H1 (cell line): ENCODE results near the gene OAS3. TPM values are rescaled to one million over a fixed set of nuclear protein-coding genes. Genes with fewer than 3 reads are reported as not detected.
A peak's percentile ranks its signal among the peaks of the same experiment; 100 is the strongest.

ENCODE experiments used
- CTCF ChIA-PET: fragments of 300-600 bp; sonication (Branson Sonifier 250); formaldehyde crosslinking; loops from one replicate; lab custom pipeline; 2021; ENCODE audit not compliant: partially characterized antibody; lab: Charles Lee
- POLR2A ChIA-PET: fragments of 300-600 bp; sonication (Branson Sonifier 250); formaldehyde crosslinking; loops from one replicate; lab custom pipeline; 2021; ENCODE audit warnings: inconsistent platforms; ENCODE audit not compliant: partially characterized antibody; lab: Charles Lee
- DNase-seq, 2 experiments: peaks; one replicate each; pipeline versions ENCODE4 v3.0.0 to v3.0.0-alpha.2; 2010 to 2022; ENCODE audit warnings: low spot score in 2 of 2, low read depth in 1 of 2, mixed read lengths in 1 of 2
- FAIRE-seq: peaks from 2 replicates; lab custom pipeline; 2011; peaks lifted over from hg19 to GRCh38; lab: Jason Lieb, UNC
- H2AFZ ChIP-seq: 2 replicates; pipeline ENCODE4 v1.8.1; 2012; ENCODE audit warnings: low read length, inconsistent platforms
- H2AK5ac ChIP-seq: 2 replicates; pipeline ENCODE4 v1.6.1; 2013; ENCODE audit warnings: low read depth, low read length
- H2BK120ac ChIP-seq: replicated peaks from 2 replicates; pipeline ENCODE3; 2013; ENCODE audit warnings: low read depth, low read length, inconsistent platforms
- H2BK12ac ChIP-seq: 2 replicates; pipeline ENCODE4 v1.6.1; 2013; ENCODE audit warnings: low read depth, low read length
- H2BK15ac ChIP-seq: 2 replicates; pipeline ENCODE4 v1.6.1; 2013; ENCODE audit warnings: low read length
- H2BK20ac ChIP-seq: 2 replicates; pipeline ENCODE4 v1.6.1; 2013; ENCODE audit warnings: low read length
- H2BK5ac ChIP-seq: 2 replicates; pipeline ENCODE4 v1.6.1; 2013; ENCODE audit warnings: low read depth, low read length
- H3K14ac ChIP-seq: 2 replicates; pipeline ENCODE4 v1.6.1; 2013; ENCODE audit warnings: inconsistent platforms; ENCODE audit not compliant: insufficient read length
- H3K18ac ChIP-seq: 2 replicates; pipeline ENCODE4 v1.6.1; 2013; ENCODE audit warnings: low read length; ENCODE audit errors: extremely low read depth
- H3K23ac ChIP-seq: 2 replicates; pipeline ENCODE4 v1.6.1; 2013; ENCODE audit warnings: inconsistent platforms; ENCODE audit not compliant: insufficient read length
- H3K23me2 ChIP-seq: 2 replicates; pipeline ENCODE4 v1.6.1; 2013; ENCODE audit warnings: low read depth, low read length
- H3K27ac ChIP-seq: 2 replicates; pipeline ENCODE4 v1.6.1; 2011; ENCODE audit warnings: low read depth, low read length, inconsistent platforms
- H3K27me3 ChIP-seq, 4 experiments: replicated peaks in 1 of 4; 1 replicate in 1 of 4; 2 replicates in 3 of 4; pipeline versions ENCODE4 v1.6.1 to v1.8.1; 2011 to 2013; ENCODE audit warnings: low read length in 3 of 4, mild to moderate bottlenecking in 3 of 4, inconsistent platforms in 2 of 4, mixed read lengths in 2 of 4, moderate library complexity in 1 of 4; ENCODE audit not compliant: control insufficient read depth in 3 of 4, insufficient read depth in 3 of 4; ENCODE audit errors: extremely low read depth in 1 of 4
- H3K36me3 ChIP-seq, 4 experiments: 2 replicates each; pipeline versions ENCODE4 v1.6.1 to v1.8.1; 2011 to 2013; ENCODE audit warnings: mild to moderate bottlenecking in 4 of 4, low read length in 3 of 4, moderate library complexity in 2 of 4, control low read depth in 1 of 4, inconsistent platforms in 1 of 4; ENCODE audit not compliant: insufficient read depth in 4 of 4, control insufficient read depth in 2 of 4
- H3K4ac ChIP-seq: replicated peaks from 2 replicates; pipeline ENCODE3; 2013; ENCODE audit warnings: low read length, low read depth, mixed read lengths, inconsistent platforms; ENCODE audit not compliant: insufficient read length
- H3K4me1 ChIP-seq, 4 experiments: replicated peaks in 1 of 4; 1 replicate in 1 of 4; 2 replicates in 3 of 4; pipeline versions ENCODE4 v1.6.1 to v1.8.1; 2011 to 2013; ENCODE audit warnings: low read length in 3 of 4, inconsistent platforms in 2 of 4, mixed read lengths in 1 of 4; ENCODE audit not compliant: insufficient read depth in 4 of 4, control insufficient read depth in 3 of 4
- H3K4me2 ChIP-seq, 2 experiments: 2 replicates each; pipeline versions ENCODE4 v1.6.1 to v1.8.1; 2011 to 2013; ENCODE audit warnings: low read depth in 2 of 2, low read length in 2 of 2, control low read depth in 1 of 2, inconsistent platforms in 1 of 2, mild to moderate bottlenecking in 1 of 2; ENCODE audit not compliant: insufficient read depth in 1 of 2
- H3K4me3 ChIP-seq, 4 experiments: fragments of 200-600, 300-600 bp in 1 of 4; sonication (generic), shearing (Covaris generic), sonication (Bioruptor Twin) in 1 of 4; 2 replicates each; pipeline versions ENCODE4 v1.5.1 to v1.8.1; 2011 to 2016; ENCODE audit warnings: low read length in 4 of 4, low read depth in 3 of 4, control low read depth in 2 of 4, inconsistent platforms in 2 of 4, mild to moderate bottlenecking in 2 of 4, mixed read lengths in 1 of 4, moderate library complexity in 1 of 4; ENCODE audit not compliant: insufficient read depth in 2 of 4; ENCODE audit errors: extremely low read depth in 1 of 4
- H3K56ac ChIP-seq: replicated peaks from 2 replicates; pipeline ENCODE3; 2013; ENCODE audit warnings: low read depth, mild to moderate bottlenecking, mixed read lengths, low read length, inconsistent platforms; ENCODE audit not compliant: insufficient read length
- H3K79me1 ChIP-seq: 2 replicates; pipeline ENCODE4 v1.6.1; 2013; ENCODE audit warnings: low read depth, low read length, control low read depth
- H3K79me2 ChIP-seq, 2 experiments: 2 replicates each; pipeline versions ENCODE4 v1.6.1 to v1.8.1; 2012 to 2013; ENCODE audit warnings: low read length in 2 of 2, mild to moderate bottlenecking in 2 of 2, inconsistent platforms in 1 of 2; ENCODE audit not compliant: insufficient read depth in 2 of 2, control insufficient read depth in 1 of 2
- H3K9ac ChIP-seq, 4 experiments: replicated peaks in 1 of 4; 1 replicate in 1 of 4; 2 replicates in 3 of 4; pipeline versions ENCODE4 v1.6.1 to v1.8.1; 2011 to 2013; ENCODE audit warnings: low read depth in 3 of 4, low read length in 3 of 4, control low read depth in 2 of 4, mild to moderate bottlenecking in 2 of 4, moderate library complexity in 2 of 4, inconsistent platforms in 1 of 4; ENCODE audit errors: extremely low read depth in 1 of 4
- H3K9me3 ChIP-seq, 2 experiments: 2 replicates each; pipeline versions ENCODE4 v1.6.1 to v1.8.1; 2012 to 2013; ENCODE audit warnings: mild to moderate bottlenecking in 2 of 2, moderate library complexity in 2 of 2, control low read depth in 1 of 2, inconsistent platforms in 1 of 2, low read depth in 1 of 2, low read length in 1 of 2, mixed read lengths in 1 of 2; ENCODE audit not compliant: insufficient read depth in 2 of 2
- H4K20me1 ChIP-seq, 2 experiments: replicated peaks in 1 of 2; 2 replicates each; pipeline versions ENCODE3 to v1.8.1; 2011 to 2013; ENCODE audit warnings: inconsistent platforms in 2 of 2, low read length in 2 of 2, mild to moderate bottlenecking in 1 of 2; ENCODE audit not compliant: insufficient read depth in 2 of 2, control insufficient read depth in 1 of 2
- H4K5ac ChIP-seq: 2 replicates; pipeline ENCODE4 v1.6.1; 2013; ENCODE audit warnings: low read length, low read depth, mixed read lengths, inconsistent platforms; ENCODE audit not compliant: insufficient read length
- H4K8ac ChIP-seq: 2 replicates; pipeline ENCODE4 v1.8.0; 2013; ENCODE audit warnings: mild to moderate bottlenecking, moderate library complexity, low read length, inconsistent platforms; ENCODE audit not compliant: insufficient read depth; ENCODE audit errors: extremely low read depth
- H4K91ac ChIP-seq: replicated peaks from 2 replicates; pipeline ENCODE3; 2013; ENCODE audit warnings: low read length, mixed read lengths, inconsistent platforms; ENCODE audit not compliant: insufficient read length
- CBX8 ChIP-seq: fragments of 300-800, 300-1000 bp; sonication (generic); IDR thresholded peaks from 2 replicates; pipeline ENCODE4 v1.7.1; 2016; ENCODE audit warnings: low read depth, low read length, borderline replicate concordance
- HDAC6 ChIP-seq: IDR thresholded peaks from one replicate; pipeline ENCODE4 v1.7.1; 2012; ENCODE audit warnings: low read depth, mild to moderate bottlenecking, inconsistent platforms, low read length, moderate library complexity
- MAX ChIP-seq: IDR thresholded peaks from 2 replicates; pipeline ENCODE4 v1.6.1; 2012; ENCODE audit warnings: inconsistent platforms
- WGBS, 2 experiments: shearing (Covaris generic) in 1 of 2; methylation state at CpG; one replicate each; pipeline versions ENCODE4 v1.1.6 to v1.1.7; 2013 to 2015; ENCODE audit warnings: low lambda C conversion rate in 2 of 2, mixed read lengths in 2 of 2, inconsistent platforms in 1 of 2, low coverage in 1 of 2, missing lambda C conversion rate in 1 of 2; ENCODE audit not compliant: insufficient replicate concordance in 2 of 2, insufficient coverage in 1 of 2, insufficient read length in 1 of 2; ENCODE audit errors: extremely low coverage in 1 of 2, missing lambda C conversion rate in 1 of 2; 5-methylcytosine and 5-hydroxymethylcytosine counted together
- polyA plus RNA-seq, 7 experiments: library from polyadenylated mRNA; depleted of rRNA in 3 of 7; stranded (reverse) in 5 of 7; unstranded in 2 of 7; fragments of >200 nt in 5 of 7; fragments of 200-250 nt in 2 of 7; gene quantifications; 1 replicate in 5 of 7; 2 replicates in 1 of 7; 4 replicates in 1 of 7; pipeline versions ENCODE4 v1.2.1 to v1.2.3, GENCODE V29; 2011 to 2013; ENCODE audit warnings: missing spikeins in 2 of 7, mixed read lengths in 2 of 7
- total RNA-seq: library from RNA; stranded (reverse); fragmentation: NEBNext Ultra II Directional; extraction: Animal tissue kit (Norgen Biotek cat#: 25700); gene quantifications from 2 replicates; pipeline ENCODE4 v1.2.1, GENCODE V29; 2021

The OAS3 gene
- total and polyA plus RNA-seq, 2 of the 8 experiments (the other 6 are each of a cell fraction or from before 2014, with no cell fraction given), result 0.73 to 3.7 TPM

GRCh38 chr12:112946236-112947000, 8.1 kb downstream of the OAS3 start:
- H3K27ac ChIP-seq, result no peak overlapping the region
- H3K23me2 ChIP-seq, result no peaks in the 10 kb centered on the region
- no peak overlapping the region for H3K4me3 ChIP-seq
- CTCF ChIA-PET, result interaction anchor here (1.0 kb wide), 1 partner anchor 46 kb away, joined by 3 read pairs; no protein-coding TSS in a partner anchor
- WGBS, 2 experiments, result 85% methylated on average over 13 of the region's 14 CpGs; no CpG with 5 or more reads in 1 of the 2 experiments
- H2BK5ac ChIP-seq, result no peak overlapping the region
- no peak overlapping the region for H3K4ac ChIP-seq
- H3K14ac ChIP-seq, result no peak overlapping the region
- H3K79me1 ChIP-seq, result no peaks in the 10 kb centered on the region
- no peak overlapping the region for H3K9ac ChIP-seq
- no peaks in the 10 kb centered on the region for H3K36me3 ChIP-seq
- H3K9me3 ChIP-seq, result no peaks in the 10 kb centered on the region
- POLR2A ChIA-PET, result no interaction called here
- H2BK120ac ChIP-seq, result no peak overlapping the region
- no peak overlapping the region; the same call in 1 of the 2 replicates for H4K8ac ChIP-seq
- H2AFZ ChIP-seq, result no peak overlapping the region
- no peak overlapping the region for H3K23ac ChIP-seq
- H4K91ac ChIP-seq, result no peak overlapping the region
- H2AK5ac ChIP-seq, result 0 out of 2 replicates have a peak overlapping the region, but pooled peaks have one; percentile 39
- H3K4me1 ChIP-seq, result 0 out of 7 replicates have a peak, but pooled peaks cover 0 to 3% (median 0%) of the 10 kb centered on the region in 4 experiments
- no peak overlapping the region for H3K56ac ChIP-seq
- no peaks in the 10 kb centered on the region for H3K27me3 ChIP-seq
- no peak for FAIRE-seq
- no peak overlapping the region for H2BK15ac ChIP-seq
- no peak overlapping the region for H2BK20ac ChIP-seq
- DNase-seq, result no peak
- H3K79me2 ChIP-seq, result no peaks in the 10 kb centered on the region
- no peak overlapping the region for H3K4me2 ChIP-seq
- H3K18ac ChIP-seq, result no peak overlapping the region; the same call in 1 of the 2 replicates
- H4K20me1 ChIP-seq, result no peaks in the 10 kb centered on the region
- no peak overlapping the region for H4K5ac ChIP-seq
- no peak overlapping the region for H2BK12ac ChIP-seq
- TF ChIP-seq CBX8, result no peak
- no peak for TF ChIP-seq MAX
- TF ChIP-seq HDAC6, result no peak
